ENCODE measurements around the gene NSL1.

Gene NSL1

DNA sequence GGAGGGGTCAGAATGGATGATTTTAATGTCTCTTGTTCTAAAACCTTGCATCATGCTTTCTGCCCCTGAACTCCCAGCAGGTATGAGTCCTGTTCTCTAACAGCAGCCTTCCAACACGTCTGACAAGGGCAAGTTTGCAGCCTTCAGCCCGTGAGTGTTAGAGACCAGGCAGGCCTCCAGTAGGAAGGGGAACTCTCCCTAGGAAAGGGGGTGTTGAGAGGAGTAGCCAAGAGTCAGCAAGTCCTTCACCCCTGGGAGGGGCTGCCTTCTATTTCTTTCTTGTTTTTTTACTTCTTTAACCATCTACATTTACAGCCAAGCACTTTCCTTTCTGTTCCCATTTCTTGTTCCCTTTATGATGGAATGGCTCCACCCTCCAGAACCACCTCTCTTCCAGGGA is 106.1 kb downstream of the NSL1 start:
- DNase-seq (ENCODE audit: low read depth): no peak

DNA sequence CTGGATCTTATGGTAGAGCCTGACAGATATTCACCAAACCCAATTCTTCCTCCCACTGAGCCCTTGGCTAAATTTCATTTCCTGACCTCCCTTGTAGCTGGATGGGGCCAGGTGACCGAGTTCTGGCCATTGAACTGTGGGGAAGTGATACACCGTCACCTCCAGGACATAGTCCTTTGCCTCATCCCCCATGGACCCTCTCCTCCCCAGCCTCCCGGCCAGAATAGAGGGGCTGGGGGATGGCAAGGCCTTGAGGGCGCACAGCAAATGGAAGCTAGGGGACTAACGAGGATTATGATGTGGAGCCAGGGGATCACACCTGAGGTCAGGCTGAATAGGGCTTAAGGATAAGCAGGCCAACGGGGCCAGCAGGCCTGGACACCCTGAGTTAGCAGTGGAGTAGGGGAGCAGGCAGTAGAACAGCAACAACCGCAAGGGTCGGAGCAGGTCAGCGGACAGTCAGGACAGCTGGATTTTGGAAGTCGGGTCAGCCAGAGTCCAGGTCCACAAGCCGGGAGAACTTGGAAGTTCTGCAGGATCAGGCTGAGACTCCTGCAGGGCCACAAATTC is 107.0 kb downstream of the NSL1 start:
- DNase-seq (ENCODE audit: low read depth): no peak

DNA sequence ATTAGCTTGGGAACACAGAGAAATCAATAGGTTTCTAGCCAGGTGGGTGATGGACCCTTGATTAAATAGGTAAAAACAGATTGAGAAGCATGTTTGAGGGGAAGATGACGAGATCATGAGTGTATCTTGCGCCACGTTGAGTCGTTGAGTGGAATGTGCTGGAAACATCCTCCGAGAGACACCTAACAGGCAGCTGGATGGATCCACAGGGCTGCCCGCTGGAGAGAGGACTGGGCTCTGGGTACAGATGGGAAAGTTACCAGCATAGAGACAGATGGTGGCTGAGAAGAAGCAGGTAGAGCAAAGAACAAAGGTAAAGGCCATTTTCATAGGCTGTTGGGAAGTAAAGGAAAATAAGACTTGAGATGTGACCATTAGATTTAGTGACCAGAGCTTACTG is 107.5 kb downstream of the NSL1 start:
- no peak for DNase-seq (ENCODE audit: low read depth)

DNA sequence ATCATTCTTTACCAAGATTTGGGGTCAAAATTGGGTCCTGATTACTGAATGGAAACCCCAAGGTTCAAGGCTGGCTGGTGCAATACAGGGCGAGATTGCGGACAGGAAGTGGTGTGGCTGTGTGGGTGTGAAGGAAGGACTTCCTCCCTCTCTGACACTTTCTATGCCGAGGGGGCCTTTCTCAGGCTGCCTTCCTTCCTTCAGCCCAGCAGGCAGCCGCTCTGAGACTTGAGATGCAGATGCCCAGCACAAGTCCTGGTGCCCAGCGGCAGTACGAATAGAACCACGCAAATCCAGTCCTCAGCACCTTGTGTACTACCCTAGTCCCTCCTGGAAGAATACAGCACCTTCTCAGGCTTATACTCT is 108.2 kb downstream of the NSL1 start:
- no peak for DNase-seq (ENCODE audit: low read depth)

DNA sequence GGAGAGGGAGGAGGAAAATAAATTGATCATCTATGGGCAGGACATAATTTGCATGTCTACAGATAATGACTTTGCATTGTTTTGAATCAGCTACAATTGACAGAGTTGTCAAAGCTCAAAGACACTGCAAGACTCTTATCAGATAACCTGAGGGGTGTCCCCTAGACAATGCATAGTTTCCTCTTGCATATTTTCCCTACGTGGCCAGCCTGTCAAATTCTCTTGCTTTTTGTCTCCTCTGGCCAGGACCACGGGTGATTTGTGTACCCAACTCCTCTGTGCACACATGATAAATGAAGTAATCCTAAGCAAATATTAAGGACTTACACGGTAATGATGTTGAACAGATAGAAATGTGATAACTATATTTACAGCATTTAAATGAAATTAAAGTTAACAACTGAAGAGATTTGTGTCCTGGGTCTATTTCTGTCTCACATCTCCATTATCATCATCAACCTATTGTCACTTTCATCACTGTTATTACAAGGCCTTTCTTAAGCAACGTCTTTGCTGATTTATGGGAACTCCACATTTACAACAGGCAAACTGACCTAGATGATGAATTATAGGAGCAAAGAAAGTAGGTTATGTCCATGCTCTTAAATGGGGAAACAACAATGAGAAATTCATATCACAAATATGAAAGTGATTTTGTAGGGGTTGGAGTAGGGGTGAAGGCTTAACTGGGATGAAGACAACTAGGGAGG is 110.7 kb downstream of the NSL1 start:
- DNase-seq (ENCODE audit: low read depth): no peak

DNA sequence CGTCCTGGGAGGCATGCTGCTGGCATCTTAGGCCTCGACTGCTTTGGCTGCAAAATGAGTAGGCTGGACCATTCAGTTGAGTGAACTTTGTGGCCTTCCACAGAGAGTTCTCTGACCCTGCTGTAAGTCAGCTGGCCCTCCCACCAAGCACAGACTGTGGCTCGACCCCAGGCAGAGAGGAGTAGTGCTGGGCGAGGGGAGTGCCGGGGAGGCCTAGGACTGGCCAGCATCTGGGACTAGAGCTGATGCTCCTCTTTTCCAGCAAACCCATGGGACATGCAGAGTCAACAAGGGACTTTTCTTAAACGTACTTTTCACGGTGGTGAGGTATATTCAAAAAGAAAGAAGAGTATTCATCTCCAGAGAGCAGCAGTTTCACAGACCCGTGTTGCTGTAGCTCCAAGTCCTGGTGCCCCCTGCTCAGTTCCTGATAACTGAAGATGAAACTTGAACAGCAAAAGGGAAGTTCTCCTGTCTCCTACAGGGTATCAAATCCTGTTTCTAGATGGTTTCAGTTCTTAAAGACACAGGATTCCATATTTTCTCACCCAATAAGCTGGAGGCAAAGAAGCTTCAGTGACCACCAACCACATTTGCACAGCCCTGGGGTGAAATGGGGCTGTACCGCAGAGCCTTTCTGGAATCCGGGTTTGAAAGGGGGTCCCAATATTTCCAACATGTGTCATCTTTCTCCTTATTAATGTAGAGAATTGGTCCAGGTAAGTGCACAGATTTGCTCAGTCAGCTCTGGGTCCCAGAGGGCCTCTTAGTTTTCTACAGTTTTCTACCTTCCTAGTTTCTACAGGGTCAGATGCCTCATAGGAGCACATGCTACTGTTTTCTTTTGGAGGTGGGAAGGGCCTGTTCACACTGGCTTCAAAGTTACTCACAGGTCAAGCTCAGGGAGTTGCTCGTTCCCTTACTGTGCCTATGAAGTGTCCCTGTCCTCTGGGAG is 112.8 kb downstream of the NSL1 start:
- DNase-seq (ENCODE audit: low read depth): no peak

DNA sequence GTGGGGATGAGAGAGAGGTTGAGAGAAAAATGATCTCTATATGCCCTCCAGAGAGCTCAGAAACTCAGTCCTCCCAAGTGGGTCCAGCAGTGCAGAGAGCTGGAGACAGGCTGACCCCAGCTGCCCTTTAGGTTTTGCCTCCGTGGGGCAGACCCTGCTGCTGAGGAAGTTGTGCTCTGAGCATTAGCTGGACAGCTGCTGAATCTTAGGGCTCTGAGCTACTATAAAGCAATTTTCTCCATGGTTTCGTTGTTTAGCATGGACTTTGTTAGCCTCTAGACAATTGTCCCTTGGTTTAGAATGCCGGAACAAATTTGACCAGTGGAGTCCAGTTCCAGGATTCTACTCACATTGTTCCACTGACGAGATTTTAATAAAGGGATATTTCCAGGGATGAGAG is 114.0 kb downstream of the NSL1 start:
- DNase-seq (ENCODE audit: low read depth): no peak

DNA sequence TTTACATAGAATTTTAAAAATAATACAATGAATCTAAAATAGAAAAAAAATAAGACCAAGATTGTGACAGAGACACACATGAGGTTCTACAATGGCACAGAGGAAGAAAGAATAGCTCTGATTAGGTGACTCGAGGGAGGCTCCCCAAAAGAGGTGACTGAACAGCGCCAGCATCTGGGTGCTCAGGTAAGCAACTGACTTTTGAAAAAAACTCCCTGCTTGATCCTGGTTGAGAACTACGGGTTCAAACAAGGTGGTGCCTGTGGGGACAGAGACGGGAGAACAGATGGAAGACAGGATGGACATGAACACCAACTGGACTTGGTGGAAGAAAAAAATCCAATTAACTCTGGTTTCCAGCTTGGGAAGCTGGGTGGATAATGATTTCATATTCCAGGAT is 114.4 kb downstream of the NSL1 start:
- DNase-seq (ENCODE audit: low read depth): no peak

Data from EH (cell line).